HG02970 (cell line): ENCODE data around the gene RAB12.
A peak's percentile ranks its signal among the peaks of the same experiment; 100 is the strongest.
"Not testable (repeated sequence)": the region's sequence is repeated elsewhere in the genome, so short reads cannot be mapped to it uniquely, and the experiment has no call there.

Experiments
- ATAC-seq: cut with Tn5 transposase; IDR thresholded peaks from one replicate; pipeline ENCODE4 v1.9.1; 2021; ENCODE audit warnings: mild to moderate bottlenecking, moderate library complexity, moderate number of reproducible peaks; ENCODE audit not compliant: unreplicated experiment, low FRiP score

Gene RAB12

DNA sequence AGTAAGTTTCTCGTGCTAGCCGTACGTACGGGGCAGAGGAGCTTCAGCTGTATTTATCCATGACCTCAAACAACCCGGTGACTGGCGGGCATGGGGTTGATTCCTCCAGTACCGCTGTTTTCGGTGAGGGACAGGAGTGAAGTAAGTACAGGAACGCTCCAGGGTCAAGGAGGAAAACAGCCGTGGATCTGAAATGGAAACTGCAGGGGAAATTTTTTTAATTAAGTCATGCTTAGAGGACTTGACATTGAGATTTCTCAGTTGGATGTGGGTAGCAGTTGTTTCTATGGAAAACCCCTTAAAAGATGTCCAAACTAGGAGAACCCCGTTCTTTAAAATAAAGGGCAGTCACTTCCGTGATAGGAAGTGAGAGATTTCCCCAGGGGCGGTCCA is 1.2 kb downstream of the RAB12 start:
- ATAC-seq: no peak

DNA sequence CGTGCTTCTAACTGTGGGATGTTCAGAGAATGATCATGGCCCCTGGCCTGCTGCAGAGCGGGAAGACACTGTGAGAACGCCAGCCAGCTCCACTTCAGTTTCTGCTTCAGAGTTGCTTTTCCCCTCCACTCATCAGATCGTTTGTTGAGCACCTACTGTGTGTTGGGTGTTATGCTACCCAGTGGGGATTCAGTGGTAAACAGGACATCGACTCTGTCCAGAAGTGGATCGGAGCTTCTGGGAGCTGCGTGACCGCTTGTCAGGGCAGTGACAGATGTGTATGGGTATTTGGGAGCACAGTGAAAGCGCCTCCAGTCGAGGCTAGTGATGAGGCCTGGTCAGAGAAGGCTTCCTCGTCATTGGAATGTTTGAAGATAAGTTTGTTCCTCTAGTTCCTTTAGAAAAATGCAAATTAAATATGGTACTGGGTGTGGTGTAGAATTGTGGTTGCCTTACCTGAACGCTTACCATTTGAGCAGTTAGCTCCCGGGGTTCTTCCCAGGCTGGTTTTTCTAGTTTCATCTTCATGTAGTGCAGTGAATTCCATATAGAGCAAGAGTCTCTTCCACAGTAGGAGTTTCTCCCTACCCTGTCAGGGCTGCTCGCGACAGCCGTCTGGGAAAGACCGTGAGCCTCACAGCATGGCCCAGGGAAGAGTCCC is 2.8 kb downstream of the RAB12 start:
- no peak for ATAC-seq

DNA sequence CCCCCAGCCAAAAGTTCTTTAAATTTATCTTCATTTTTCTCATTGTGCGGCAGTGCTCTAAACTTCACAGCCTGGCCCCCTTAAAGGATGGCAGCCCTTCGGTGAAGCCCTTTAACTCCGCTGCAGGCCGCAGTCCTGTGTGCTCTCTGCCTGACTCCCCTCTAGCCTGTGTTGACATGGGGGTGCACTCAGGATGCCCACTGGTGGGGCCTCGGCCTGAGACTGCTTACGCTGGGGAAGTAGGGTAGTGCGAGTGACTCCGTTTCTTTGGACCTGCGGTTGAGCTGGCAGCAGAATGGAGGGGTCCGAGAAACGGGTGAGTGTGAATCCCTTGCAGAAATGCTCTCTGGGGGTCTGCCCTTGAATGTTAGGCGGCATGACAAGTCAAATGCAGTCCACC is 5.6 kb downstream of the RAB12 start:
- no peak for ATAC-seq

DNA sequence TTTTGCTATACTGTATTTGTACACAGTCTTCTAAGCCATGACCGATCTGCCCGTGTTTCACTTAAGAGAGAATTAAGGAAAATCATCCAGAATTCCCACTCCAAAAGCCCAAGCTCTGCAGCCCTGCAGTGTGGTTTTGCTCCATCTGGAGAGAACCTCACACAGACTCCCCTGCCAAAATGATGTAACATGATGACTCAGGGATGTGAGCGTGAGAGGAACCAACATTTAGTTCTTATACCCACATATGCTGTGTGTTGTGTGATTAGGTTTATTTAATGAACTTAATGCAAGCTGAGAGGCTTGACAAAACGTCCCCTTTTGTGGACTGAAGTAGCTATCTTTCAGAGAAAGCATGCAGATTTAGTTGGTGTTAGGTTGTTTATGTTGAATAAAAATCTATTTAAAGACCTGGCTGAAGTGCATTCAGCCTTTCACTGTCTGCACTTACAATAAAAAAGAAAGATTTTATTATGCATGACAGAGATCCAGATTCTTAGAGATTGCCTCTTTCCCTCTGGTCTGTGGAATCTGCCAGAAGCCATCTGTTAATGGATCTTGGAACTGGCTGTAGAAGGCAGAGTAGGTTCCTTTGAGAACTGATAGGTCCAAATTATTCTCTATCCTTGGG is 6.3 kb downstream of the RAB12 start:
- ATAC-seq: no peak

DNA sequence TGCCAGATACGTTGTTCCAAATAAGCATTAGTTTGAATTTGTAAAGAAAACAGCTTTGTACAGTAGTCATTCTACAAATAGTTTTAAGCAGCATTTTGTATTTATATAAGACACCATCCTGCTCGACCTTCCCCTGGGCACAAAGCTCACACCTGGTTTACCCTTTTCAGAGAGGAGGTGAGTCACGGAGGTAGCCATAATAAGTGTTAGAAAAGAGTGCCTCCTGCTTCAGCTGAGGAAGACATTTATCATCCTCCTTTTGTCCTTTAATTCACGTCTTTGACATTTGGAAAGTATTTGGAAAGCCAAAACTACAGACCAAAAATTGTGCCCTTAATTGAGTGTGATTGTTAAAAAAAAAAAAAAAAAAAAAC is 6.8 kb downstream of the RAB12 start:
- ATAC-seq: no peak

DNA sequence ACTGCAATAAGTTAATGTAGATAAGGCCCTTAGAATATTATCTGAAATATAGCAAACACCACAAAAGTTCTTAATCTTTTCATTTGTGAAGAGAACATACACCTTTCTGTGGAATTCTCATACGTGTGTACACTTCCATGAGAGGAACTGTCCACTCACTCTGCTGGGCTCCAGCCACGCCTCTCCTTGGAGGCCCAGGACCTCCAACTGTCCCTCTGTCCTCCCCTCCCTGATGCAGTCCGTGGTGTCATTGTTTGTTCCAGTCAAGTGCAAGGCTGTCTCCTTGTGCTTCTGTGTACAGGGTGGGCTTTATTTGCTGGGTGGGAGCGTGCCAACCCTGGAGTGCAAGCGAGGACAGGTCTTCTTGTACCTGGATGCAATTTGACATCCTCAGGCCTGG is 8.7 kb downstream of the RAB12 start:
- no peak for ATAC-seq

DNA sequence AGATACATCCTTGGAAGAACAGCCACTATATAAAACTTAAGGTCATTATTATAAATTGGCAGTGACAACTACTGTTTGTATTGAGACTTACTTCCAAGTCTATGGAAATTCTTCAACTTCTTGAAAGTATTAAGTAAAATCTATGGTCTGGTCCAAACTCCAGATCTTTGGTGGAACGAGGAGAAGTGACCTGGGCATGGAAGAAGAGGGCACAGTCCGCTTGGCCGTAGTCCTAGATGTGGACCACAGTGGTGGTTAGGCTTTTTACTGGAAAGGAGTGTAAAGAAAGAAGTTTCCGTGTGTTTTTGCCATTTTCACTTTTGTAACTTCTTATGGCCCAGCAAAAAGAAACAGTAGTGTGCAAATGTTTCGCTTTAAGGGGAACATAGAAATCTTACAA is 9.8 kb downstream of the RAB12 start:
- ATAC-seq: no peak

DNA sequence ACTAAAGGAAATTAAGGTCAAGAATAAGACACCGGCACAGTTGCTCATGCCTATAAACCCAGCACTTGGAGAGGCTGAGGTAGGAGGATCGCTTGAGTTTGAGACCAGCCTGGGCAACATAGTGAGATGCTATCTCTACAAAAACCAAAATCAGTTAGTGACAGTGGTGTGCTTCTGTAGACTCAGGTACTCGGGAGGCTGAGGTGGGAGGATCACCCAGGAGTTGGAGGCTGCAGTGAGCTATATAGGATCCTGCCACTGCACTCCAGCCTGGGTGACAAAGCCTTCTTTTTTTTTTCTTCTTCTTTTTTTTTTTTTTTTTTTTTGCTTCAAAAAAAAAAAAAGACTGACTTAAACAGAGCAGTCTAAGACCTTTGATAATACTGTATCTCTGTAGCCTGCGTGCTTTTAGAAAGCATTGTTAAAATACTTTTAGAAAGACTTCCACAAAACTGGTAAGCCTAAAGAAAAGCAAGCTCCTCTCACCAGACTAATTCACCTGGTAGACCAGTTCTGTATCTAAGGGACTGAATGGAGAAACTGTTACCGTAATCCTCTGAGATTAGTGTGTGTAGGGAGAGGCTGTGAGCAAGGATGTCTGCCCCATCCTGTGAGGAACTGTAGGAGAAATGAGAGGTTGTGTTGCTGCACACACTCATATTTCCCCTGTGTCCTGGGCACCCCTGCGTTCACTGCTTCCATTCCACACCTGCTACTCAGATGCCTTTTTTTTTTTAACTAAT is 10.8 kb downstream of the RAB12 start:
- ATAC-seq: no peak

DNA sequence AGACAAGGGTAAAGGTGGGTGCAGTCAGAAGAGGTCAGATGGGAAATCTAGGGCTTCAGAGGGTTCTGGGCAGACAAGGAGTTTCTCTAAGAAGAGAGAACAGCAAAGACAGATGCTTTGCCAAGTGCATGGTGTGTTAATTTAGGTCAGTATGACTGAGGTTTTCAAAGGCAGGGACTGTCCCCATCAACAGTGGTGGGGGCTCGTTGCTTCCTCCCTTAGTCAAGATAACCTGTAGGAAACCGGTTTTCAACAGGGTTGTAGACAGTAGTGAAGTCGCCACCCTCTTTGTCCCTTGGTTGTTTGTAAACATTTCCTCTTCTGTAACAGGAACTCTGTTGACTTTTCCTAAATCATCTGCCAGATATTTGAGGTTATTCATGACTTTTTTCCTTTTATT is 11.6 kb downstream of the RAB12 start:
- no peak for ATAC-seq

DNA sequence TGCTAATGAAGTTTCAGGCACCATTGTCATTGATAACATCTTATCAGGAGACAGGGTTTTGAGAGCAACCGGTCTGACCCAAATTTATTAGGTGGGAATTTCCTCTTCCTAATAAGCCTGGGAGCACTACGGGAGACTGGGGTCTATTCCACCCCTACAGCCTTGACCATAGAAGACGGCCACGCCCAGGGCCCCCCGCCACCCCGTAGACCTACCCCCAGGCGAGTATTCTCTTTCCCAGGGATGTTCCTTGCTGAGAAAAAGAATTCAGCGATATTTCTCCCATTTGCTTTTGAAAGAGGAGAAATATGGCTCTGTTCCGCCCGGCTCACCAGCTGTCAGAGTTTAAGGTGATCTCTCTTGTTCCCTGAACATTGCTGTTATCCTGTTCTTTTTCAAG is 13.4 kb downstream of the RAB12 start:
- not testable (repeated sequence) for ATAC-seq

DNA sequence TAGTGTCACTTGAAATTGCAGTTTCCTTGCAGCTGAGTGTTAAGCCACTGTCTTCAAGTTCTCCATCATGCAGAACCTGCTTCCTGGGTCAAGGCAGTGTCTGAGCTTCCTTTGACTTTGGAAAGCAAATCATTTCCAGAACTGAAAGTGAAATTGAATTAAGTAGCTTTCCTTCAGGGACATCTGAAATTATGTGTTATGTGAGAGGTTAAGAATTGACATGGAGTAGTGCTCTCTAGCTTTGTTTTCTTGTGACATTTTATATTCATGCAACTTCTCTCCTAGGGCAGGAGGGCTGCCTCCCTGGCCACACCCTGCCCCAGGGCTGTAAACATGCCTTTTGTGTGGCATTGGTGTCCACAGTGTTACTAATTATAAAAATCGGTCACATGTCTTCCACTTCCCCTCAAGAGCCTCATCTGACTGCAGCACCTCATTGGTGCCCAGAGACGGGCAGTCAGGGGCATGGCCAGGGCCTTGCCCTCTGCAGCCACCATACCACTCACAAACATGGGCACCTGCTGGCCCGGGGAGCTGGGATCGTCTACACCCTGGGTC is 14.4 kb downstream of the RAB12 start:
- peak; percentile 71 for ATAC-seq

DNA sequence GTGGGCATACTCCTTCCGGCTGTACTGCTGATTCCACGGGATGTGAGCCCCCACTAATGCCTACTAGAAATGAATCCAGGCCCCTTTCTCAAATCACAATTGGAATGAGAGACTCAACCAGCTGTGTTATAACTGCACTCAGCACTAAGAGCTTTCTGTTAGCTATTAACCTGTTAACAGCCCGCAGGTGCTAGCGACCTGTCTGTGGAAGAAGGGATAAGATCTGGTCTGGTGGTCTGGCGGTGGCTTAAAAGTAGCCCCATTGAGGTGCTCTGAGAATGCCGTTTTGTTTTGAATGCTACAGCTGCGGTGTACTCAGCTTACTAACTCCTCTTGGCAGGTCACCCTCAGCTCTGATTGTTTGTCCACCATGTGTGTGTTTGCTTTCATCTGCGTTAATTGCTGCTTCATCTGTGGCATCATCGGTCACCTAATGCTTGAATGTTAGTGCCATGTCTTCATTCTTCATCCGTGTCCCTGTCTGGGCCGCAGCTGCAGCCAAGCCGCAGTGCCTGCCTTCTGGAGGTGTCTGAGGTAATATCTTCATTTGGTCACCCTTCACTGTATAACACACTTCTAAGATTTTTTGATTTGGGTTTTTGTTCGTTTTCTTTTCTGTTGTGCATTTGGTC is 16.3 kb downstream of the RAB12 start:
- ATAC-seq: no peak

DNA sequence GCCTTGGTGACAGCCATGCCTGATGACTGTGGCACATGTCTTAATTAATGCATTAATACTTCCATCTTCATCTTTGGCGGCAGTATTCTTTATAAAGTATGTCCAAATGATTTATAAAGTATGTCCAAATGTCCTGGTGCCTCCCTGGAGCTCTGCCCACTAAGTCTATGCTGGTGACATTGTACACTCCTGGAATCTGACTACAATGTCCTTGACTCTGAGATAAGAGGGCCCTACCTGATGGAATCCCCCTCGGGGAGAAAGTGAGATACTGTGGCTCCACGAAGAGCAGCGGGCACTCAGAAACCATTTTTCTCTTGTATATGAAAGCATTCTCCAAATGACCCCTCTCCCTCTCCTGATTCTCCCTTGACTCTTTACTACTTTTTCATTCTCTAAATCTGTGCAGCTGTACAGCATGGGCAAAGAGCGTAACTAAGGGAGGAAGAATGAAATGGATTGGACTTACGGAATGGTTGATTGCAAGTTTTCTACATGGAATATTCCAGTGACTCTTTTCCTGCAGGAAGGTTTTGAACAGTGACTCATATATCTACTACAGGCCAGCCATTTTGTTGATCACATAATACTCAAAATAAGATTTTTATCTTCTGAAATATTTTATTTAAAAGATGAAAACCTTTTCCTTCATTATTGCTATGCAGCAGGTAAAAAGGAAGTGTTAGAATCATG is 17.3 kb downstream of the RAB12 start:
- no peak for ATAC-seq

DNA sequence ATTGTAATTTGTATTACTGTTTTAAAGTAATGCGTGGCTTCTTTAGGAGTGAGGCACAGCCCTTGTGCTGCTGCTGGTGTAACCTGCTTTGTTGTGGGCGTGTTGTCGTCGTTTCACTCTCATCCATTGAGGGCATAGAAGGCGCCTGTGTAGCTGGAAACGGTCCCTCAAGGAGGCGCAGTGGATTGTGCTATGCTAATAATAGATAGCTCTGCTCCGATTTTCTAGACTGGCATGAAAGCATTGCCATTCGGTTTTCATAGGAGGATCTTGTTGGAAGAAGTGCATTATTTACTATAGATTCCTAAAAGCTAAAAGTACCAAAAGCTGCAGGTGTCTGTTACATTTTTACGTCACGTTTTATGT is 17.9 kb downstream of the RAB12 start:
- ATAC-seq: no peak

DNA sequence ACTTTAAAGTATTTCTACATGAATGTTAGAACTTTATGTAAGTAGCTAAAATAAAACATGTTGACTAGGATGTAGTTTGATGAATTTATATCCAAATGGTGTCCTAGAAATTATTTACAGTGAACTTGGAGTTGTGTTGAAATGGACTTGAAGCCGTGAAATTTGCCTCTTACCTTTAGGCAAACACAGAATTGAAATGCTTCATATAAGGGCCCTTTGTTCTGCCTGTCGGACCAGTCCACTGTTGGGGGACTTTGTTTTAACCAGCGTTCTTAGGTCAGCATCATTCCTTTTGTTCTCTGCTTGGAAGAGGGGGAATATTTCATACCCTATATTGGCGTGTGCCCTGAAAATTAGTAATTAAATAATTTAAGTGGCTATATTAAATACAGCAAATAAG is 18.3 kb downstream of the RAB12 start:
- no peak for ATAC-seq

DNA sequence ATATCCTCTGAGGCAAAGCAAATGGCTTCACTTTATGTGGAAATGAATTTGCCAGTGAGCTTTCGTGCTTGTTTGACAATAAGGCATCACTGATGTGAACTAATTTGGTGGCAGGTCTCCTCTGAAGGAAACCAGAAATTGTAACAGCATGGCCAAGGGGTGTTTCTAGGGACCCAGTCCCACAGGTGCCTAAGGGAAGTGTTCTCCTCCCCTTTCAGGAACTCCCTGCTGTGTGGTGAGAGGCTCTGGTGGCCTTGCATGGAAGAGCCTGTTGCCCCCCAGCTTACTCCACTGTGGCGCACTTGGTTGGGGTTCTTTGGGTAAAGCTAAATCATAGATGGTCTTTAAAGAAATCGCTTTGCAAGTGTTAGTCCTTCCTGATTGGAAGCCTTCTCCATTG is 20.4 kb downstream of the RAB12 start:
- ATAC-seq: no peak

DNA sequence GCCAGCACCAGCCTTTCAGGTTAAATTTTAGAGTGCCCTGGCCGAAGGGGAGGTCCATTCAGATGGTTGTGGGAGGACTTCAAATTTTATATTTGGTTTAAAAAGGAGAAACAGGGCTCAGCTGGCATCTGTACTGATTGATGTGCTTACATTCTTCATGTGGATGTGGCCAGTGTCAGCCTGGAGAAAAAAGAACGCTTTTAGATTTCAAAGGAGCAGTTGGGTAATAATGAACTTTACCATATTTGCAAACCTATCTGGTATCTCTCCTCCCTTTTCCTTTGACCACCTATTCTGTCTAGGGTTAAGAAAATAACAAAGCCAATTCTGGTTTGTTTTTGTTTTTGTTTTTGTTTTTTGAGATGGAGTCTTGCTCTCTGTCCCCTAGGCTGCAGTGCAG is 21.3 kb downstream of the RAB12 start:
- ATAC-seq: no peak

DNA sequence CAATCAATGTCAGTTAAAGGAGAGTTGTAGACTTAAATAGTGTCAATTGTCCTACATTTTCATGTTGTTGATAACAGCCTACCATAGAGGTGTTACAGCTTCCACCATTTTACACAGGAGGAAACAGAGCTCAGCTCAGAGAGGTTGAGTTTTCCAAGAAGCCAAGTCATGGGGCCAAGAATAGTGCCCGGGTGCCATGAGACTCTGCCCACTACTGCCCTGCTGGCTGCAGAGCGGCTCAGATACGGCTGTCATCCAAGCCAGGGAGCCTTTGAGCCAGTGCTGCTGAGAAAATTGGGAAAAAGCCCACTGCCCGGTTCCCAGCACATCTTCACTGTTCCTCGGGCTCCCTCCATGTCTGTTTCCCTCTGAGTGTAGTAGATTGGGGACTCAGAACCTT is 22.0 kb downstream of the RAB12 start:
- ATAC-seq: no peak

DNA sequence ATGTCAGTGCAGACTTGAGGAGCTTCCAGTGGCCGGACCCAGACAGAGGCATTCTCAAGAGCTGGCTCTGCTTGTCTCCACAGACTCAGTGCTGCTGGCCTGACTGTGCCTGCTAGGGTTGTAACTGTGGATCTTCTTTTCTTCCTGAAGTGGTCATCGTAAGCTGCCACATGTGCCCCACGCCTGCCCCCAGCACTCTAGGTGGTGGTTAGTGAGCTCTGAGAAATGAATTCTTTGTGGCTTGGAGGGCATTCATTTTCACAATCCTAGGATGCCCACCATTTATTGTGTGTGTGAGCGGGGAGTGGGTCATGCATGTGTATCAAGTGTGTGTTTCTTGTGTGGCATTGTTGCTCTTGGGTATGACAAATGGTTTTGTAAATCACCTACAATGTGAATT is 23.1 kb downstream of the RAB12 start:
- no peak for ATAC-seq

DNA sequence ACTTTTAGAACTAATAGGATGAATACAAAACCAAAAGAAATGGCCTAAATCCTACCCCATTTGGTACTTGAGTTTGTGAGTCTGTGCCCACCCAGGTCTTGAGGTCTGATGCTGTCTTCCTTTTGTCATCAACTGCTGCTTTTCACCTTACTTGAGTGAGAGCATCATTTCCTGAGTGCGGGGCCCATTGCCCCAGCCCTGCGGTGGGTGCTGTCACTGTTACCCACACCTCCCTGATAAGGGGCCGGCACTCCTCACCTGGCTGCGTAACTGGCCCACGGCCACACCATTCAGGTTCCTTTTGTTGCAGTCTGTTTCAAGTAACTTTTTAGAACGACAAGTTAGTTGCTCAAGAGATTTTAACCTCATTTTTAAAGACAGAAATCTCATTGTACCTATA is 25.3 kb downstream of the RAB12 start:
- no peak for ATAC-seq

DNA sequence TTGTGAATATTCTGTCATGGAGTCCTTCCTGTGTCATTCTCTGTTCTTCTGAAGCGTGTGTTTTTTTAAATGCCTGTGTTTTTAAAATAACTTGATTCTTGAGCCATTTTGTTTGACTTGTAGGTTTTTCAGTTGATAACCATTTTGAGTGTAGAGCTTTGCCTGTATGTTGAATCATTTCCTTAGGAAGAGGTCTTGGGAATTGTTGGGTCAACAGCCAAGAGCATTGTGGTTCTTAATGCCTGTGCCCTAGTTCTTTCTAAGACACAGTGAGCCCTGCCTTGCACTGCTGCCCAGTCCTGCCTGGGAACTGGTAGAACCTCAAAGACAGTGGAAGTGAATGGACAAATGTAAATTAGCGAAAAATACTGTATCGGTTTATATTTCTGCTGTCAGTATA is 25.9 kb downstream of the RAB12 start:
- ATAC-seq: no peak
